Fibroblast of lung (primary cell): Measurements from ENCODE around the gene STK26. TPM values are rescaled to one million over a fixed set of nuclear protein-coding genes. Genes with fewer than 3 reads are reported as not detected.

Experiments
- DNase-seq, 2 donors: peaks; one replicate each; pipeline versions ENCODE4 v3.0.0 to v3.0.0-alpha.2; 2010; ENCODE audit warnings: low read depth in 2 of 2
- H2AFZ ChIP-seq: 2 replicates; pipeline ENCODE4 v1.5.1; 2012; ENCODE audit warnings: low read length, control low read depth, inconsistent platforms
- H3K27ac ChIP-seq: 2 replicates; pipeline ENCODE4 v1.5.1; 2011; ENCODE audit warnings: low read length, control low read depth; ENCODE audit not compliant: insufficient read depth
- H3K27me3 ChIP-seq: 2 replicates; pipeline ENCODE4 v1.5.1; 2011; ENCODE audit warnings: mild to moderate bottlenecking, low read length; ENCODE audit not compliant: control insufficient read depth, insufficient read depth
- H3K36me3 ChIP-seq: 2 replicates; pipeline ENCODE4 v1.5.1; 2011; ENCODE audit warnings: low read length; ENCODE audit not compliant: control insufficient read depth, insufficient read depth
- H3K4me1 ChIP-seq: 2 replicates; pipeline ENCODE4 v1.5.1; 2011; ENCODE audit warnings: low read length; ENCODE audit not compliant: control insufficient read depth, insufficient read depth; ENCODE audit errors: extremely low read depth
- H3K4me2 ChIP-seq: 2 replicates; pipeline ENCODE4 v1.5.1; 2011; ENCODE audit warnings: low read length, control low read depth; ENCODE audit not compliant: insufficient read depth; ENCODE audit errors: extremely low read depth
- H3K4me3 ChIP-seq, 4 experiments: fragments of 200-600 bp in 1 of 4; sonication (generic) in 1 of 4; replicated peaks in 1 of 4; 2 replicates each; pipeline ENCODE4 v1.5.1; 2011 to 2016; ENCODE audit warnings: low read length in 4 of 4, low read depth in 3 of 4, mild to moderate bottlenecking in 3 of 4, control low read depth in 2 of 4, inconsistent platforms in 1 of 4, mixed read lengths in 1 of 4; ENCODE audit not compliant: insufficient read depth in 1 of 4; ENCODE audit errors: control extremely low read depth in 1 of 4
- H3K79me2 ChIP-seq: 2 replicates; pipeline ENCODE4 v1.5.1; 2012; ENCODE audit warnings: mild to moderate bottlenecking, low read length, inconsistent platforms; ENCODE audit not compliant: control insufficient read depth, insufficient read depth
- H3K9ac ChIP-seq: 2 replicates; pipeline ENCODE4 v1.5.1; 2011; ENCODE audit warnings: mild to moderate bottlenecking, low read length, control low read depth; ENCODE audit not compliant: insufficient read depth
- H3K9me3 ChIP-seq: 2 replicates; pipeline ENCODE4 v1.5.1; 2012; ENCODE audit warnings: low read depth, low read length; ENCODE audit not compliant: control insufficient read depth, insufficient read depth
- H4K20me1 ChIP-seq: 2 replicates; pipeline ENCODE4 v1.5.1; 2011; ENCODE audit warnings: low read length; ENCODE audit not compliant: control insufficient read depth, insufficient read depth; ENCODE audit errors: extremely low read depth
- CTCF ChIP-seq, 2 donors: IDR thresholded peaks in 1 of 2; conservative IDR thresholded peaks in 1 of 2; 1 replicate in 1 of 2; 2 replicates in 1 of 2; pipeline ENCODE4 v1.5.1; 2011 to 2012; ENCODE audit warnings: low read length in 2 of 2, control low read depth in 1 of 2, inconsistent platforms in 1 of 2, low read depth in 1 of 2, mild to moderate bottlenecking in 1 of 2
- EZH2 ChIP-seq: IDR thresholded peaks from 2 replicates; pipeline ENCODE4 v1.5.1; 2012; ENCODE audit warnings: low read length, control low read depth, mild to moderate bottlenecking; ENCODE audit errors: missing control alignments
- polyA plus RNA-seq, 2 donors: library from polyadenylated mRNA; depleted of rRNA in 1 of 2; stranded (reverse) in 1 of 2; unstranded in 1 of 2; fragments of >200 nt; gene quantifications; 2 replicates each; pipeline ENCODE4 v1.2.1, GENCODE V29; 2011 to 2012; ENCODE audit warnings: missing spikeins in 1 of 2
- total RNA-seq: library from RNA; depleted of rRNA; stranded (reverse); fragments of >200 nt; gene quantifications from 2 replicates; pipeline ENCODE4 v1.2.1, GENCODE V29; 2014

Gene STK26
- total and polyA plus RNA-seq, 2 donors (not counting 1 experiment from before 2014, with no cell fraction given): 2.0 to 2.2 TPM

DNA sequence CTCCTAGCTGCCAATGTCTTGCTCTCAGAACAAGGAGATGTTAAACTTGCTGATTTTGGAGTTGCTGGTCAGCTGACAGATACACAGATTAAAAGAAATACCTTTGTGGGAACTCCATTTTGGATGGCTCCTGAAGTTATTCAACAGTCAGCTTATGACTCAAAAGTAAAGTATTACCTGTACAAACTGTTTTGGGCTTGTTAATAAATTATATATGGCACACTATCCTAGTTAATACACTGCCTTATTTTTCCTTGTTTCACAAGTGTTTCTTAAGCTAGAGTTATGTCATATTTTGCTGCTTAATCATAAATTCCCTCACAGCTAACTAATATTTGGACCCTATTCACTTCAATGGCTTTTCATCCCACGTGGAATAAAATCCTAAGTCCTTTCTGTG is 45.3 kb downstream of the STK26 start:
- Histone ChIP-seq H3K79me2 (no peaks in the 10 kb centered on the region), H3K27me3 (no peaks in the 10 kb centered on the region), H4K20me1 (no peaks in the 10 kb centered on the region), H3K9me3 (no peaks in the 10 kb centered on the region), H3K27ac (no peak overlapping the region), H2AFZ (no peak overlapping the region), H3K4me3 (no peak overlapping the region), H3K4me2 (no peak overlapping the region), H3K4me1 (no peaks in the 10 kb centered on the region), H3K36me3 (no peaks in the 10 kb centered on the region), H3K9ac (no peak overlapping the region)
- TF ChIP-seq EZH2: no peak
- no peak for TF ChIP-seq CTCF (conservative IDR thresholded peaks at IDR 0.05 in 1 of 2, IDR thresholded peaks at IDR 0.05 in 1 of 2; ENCODE audit: low read depth in 1 of 2, low read length in 2 of 2)
- peak in 1 of 2 donors; percentile 11 for DNase-seq

DNA sequence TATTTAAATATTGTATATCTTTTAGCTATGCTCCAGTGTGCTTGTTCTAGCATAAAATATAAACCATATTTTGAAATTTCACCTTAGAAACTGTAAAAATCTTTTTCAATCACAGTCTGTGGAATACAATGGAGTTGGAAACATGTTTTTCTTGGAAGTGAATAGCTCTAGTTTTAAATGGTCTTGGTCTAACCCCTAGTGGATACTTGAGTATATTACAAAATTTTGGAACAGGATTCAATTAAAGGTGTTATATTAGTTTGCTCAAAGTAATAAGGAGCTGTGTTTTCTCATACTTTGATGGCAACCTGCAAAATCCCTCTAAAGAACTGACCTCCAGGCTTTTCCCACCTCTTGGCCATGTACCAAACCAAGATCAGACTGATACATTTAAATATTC is 48.2 kb downstream of the STK26 start:
- Histone ChIP-seq H3K4me1 (no peaks in the 10 kb centered on the region), H3K79me2 (no peaks in the 10 kb centered on the region), H3K36me3 (no peaks in the 10 kb centered on the region), H3K27ac (no peak overlapping the region), H3K4me3 (no peak overlapping the region), H3K27me3 (no peaks in the 10 kb centered on the region), H4K20me1 (no peaks in the 10 kb centered on the region), H3K4me2 (no peak overlapping the region), H2AFZ (no peak overlapping the region), H3K9me3 (no peaks in the 10 kb centered on the region), H3K9ac (no peak overlapping the region)
- TF ChIP-seq EZH2: no peak
- peak in 1 of 2 donors; percentile 20 for TF ChIP-seq CTCF (conservative IDR thresholded peaks at IDR 0.05 in 1 of 2, IDR thresholded peaks at IDR 0.05 in 1 of 2; ENCODE audit: low read depth in 1 of 2, low read length in 2 of 2)
- DNase-seq: peak; percentile 5 to 41

GRCh38 chrX:132077414-132077813 is 54.3 kb downstream of the STK26 start:
- DNase-seq: no peak
- Histone ChIP-seq H2AFZ (no peak overlapping the region), H3K27me3 (no peaks in the 10 kb centered on the region), H3K4me1 (no peaks in the 10 kb centered on the region), H3K4me3 (no peak overlapping the region), H3K27ac (no peak overlapping the region), H3K79me2 (no peaks in the 10 kb centered on the region), H3K9ac (no peak overlapping the region), H4K20me1 (no peaks in the 10 kb centered on the region), H3K9me3 (no peaks in the 10 kb centered on the region), H3K36me3 (no peaks in the 10 kb centered on the region), H3K4me2 (no peak overlapping the region)
- no peak for TF ChIP-seq EZH2
- no peak for TF ChIP-seq CTCF (conservative IDR thresholded peaks at IDR 0.05 in 1 of 2, IDR thresholded peaks at IDR 0.05 in 1 of 2; ENCODE audit: low read depth in 1 of 2, low read length in 2 of 2)
